Fibroblast of the aortic adventitia (primary cell): ENCODE data around the gene PAOX. TPM values are rescaled to one million over a fixed set of nuclear protein-coding genes. Genes with fewer than 3 reads are reported as not detected.

ENCODE experiments used
- DNase-seq: peaks from one replicate; pipeline ENCODE4 v3.0.0-alpha.2; 2010; ENCODE audit warnings: low read depth
- H3K4me3 ChIP-seq: 2 replicates; pipeline ENCODE4 v1.5.1; 2011; ENCODE audit warnings: low read depth, mild to moderate bottlenecking, control low read depth, low read length, moderate library complexity
- total RNA-seq: library from RNA; depleted of rRNA; stranded (reverse); fragments of >200 nt; gene quantifications from 2 replicates; pipeline ENCODE4 v1.2.3, GENCODE V29; 2012; ENCODE audit warnings: low replicate concordance
- TF ChIP-seq, protein P1 (sequence below): IDR thresholded peaks from 2 replicates; pipeline ENCODE4 v1.5.1; 2011; ENCODE audit warnings: mild to moderate bottlenecking, low read length, control low read depth, inconsistent platforms; ENCODE audit not compliant: insufficient read depth

Gene PAOX
- total RNA-seq, 1 donor = 4.9 TPM

DNA sequence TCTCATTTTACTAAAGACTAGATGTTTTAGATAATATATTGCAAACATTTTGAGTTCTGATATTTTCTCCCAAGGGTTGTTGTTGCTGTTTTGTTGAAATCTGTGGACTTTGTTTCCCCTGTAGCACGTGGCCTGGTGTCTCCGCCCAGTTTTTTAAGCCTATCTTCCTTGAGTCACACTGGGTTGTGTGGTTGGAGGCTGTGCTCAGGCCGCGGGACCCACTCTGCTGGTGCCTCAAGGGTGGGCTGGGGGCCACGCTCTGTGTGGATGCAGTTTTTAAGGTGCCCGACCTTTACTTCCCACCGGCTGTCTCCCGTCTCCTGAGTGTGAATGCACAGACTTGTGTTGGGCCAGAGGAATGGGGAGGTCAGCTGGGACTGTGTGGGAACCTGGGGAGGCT, 36.1 kb upstream of the PAOX start:
- no peak overlapping the region for H3K4me3 ChIP-seq
- DNase-seq = no peak
- TF ChIP-seq, protein P1, sequence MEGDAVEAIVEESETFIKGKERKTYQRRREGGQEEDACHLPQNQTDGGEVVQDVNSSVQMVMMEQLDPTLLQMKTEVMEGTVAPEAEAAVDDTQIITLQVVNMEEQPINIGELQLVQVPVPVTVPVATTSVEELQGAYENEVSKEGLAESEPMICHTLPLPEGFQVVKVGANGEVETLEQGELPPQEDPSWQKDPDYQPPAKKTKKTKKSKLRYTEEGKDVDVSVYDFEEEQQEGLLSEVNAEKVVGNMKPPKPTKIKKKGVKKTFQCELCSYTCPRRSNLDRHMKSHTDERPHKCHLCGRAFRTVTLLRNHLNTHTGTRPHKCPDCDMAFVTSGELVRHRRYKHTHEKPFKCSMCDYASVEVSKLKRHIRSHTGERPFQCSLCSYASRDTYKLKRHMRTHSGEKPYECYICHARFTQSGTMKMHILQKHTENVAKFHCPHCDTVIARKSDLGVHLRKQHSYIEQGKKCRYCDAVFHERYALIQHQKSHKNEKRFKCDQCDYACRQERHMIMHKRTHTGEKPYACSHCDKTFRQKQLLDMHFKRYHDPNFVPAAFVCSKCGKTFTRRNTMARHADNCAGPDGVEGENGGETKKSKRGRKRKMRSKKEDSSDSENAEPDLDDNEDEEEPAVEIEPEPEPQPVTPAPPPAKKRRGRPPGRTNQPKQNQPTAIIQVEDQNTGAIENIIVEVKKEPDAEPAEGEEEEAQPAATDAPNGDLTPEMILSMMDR = no peak

DNA sequence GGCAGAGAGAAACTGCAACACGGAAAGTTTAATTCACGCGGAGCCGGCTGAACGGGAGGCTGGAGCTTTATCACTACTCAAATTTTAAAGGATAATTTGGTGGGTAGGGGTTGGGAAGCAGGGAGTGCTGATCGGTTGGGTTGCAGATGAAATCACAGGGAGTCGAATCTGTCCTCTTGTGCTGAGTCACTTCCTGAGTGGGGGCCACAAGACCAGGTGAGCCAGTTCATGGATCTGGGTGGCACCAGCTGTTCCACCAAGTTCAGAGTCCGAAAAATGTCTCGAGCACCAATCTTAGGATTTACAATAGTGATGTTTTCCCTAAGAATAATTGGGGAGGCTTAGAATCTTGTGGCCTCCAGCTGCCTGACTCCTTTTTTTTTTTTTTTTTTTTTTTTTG, 35.5 kb upstream of the PAOX start:
- H3K4me3 ChIP-seq = no peak overlapping the region
- TF ChIP-seq, protein P1 = no peak
- no peak for DNase-seq

DNA sequence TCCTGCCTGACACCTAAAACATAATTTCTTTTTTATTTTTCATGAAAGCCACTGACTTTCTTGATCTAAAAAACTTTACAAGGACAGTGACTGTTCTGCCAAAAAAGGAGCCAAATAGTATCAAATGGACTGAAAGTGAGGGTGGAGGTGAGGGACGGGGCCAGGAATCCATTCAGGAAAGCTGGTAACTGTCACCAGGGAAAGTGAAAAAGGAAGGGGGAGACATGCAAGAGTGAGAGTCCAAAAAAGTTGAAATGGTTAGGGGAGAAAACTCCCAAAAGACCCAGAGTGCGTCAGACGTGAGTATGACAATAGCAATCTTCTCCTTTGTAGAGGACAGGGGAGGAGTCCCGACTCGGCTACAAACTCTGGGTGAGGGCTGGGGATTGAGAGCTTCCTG, 34.8 kb upstream of the PAOX start:
- TF ChIP-seq, protein P1 = no peak
- no peak for DNase-seq
- H3K4me3 ChIP-seq = no peak overlapping the region

DNA sequence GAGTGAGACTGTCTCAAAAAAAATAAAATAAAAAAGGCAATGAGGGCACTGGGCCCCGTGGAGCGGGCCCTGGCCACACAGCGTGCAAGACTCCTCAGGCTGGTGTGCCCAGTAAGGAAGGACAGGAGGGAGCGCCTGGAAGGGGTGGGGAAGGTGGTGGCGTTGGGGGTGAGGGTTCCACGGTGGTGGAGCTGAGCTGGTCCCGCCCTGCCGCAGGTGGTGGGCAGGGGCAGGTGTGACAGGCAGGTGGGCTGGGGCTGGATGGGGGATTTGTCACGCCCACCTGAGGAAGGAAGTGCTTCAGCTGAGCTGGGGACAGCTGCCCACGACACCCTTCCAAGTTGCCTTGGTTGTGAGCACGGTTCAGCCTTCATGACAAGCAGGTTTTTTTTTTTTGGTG, 32.6 kb upstream of the PAOX start:
- H3K4me3 ChIP-seq = no peak overlapping the region
- TF ChIP-seq, protein P1 = no peak
- DNase-seq = no peak

DNA sequence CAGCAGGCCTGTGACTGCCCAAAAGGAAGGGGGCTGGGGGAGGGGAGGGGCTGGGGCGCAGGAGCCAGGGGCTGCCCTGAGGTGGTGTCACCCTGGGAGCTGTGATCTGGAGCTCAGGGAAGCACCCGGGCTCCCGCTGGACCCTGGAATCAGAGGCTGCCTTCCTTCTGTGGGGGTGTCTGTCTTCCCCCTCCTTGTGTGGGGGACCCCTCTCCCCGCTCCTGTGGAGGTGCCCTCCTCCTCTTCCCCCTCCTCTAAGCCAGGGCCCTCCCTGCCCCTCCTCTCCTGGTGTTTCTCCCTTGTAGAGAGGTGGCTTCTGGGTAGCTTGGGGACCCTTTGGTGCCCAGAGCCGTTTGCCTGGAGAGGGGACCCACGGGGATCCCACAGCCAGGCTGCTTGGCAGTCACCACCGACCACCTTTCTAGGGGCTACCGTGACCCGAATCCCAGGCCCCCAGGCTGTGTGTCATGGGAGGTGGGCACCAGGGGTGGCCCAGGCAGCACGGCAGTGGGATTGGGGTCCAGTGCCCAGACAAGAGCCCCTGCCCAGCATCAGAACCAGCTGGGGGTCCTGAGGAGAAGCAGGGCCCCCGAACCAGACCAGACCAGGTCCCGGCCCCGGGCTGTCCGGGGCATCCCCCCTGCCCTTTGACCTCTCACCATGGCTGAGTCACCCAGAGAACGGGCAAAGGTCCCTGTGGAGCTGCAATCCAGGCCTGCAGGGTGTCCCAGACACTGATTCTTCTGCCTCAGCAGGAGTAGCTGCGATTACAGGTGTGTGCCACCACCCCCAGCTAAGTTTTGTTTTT, 31.1 kb upstream of the PAOX start:
- H3K4me3 ChIP-seq = no peak overlapping the region
- TF ChIP-seq, protein P1 = no peak
- DNase-seq = no peak

DNA sequence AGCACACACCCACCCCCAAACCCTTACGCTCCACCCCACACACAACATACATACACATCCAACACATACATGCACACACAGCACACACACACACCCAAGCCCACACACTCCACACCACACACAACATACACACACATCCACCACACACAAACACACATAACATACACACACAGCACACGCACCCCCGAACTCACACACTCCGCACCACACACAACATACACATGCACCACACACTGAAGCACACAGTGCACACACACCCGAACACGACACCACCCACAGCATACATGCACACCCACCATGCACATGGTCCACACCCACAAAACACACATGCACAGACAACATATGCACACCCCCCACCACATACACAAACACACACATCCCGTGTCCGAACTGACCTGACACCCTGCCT, 29.9 kb upstream of the PAOX start:
- TF ChIP-seq, protein P1 = no peak
- DNase-seq = no peak
- no peak overlapping the region for H3K4me3 ChIP-seq

DNA sequence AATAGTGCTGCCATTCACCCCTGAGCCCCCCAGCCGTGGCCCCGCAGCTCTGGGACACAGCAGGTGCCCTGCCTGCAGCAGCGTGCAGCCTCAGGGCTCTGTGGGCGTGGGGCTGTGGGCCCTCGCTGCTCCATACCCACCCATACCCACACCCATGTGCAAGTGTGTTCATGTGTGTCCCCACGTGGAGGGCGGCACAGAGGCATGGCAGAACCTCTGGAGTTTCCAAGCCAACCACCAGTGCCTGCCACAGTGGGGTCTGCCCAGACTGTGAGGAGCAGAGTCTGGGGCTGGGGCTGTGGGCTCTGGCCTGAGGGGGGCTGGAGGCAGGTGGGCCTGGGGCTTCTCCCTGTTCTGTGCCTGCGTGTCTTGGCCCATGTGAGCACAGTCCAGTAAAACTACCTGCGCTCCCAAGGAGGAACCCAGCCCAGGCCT, 29.5 kb upstream of the PAOX start:
- DNase-seq = no peak
- no peak overlapping the region for H3K4me3 ChIP-seq
- TF ChIP-seq, protein P1 = no peak
